GM21390 (cell line): ENCODE data around the gene YEATS4.

Experiments
- ATAC-seq: cut with Tn5 transposase; IDR thresholded peaks from one replicate; pipeline ENCODE4 v1.9.1; 2021; ENCODE audit not compliant: unreplicated experiment

The YEATS4 gene

GRCh38 chr12:69389831-69390230 is 30.3 kb downstream of the YEATS4 start:
- no peak for ATAC-seq

GRCh38 chr12:69392179-69392928 is 32.8 kb downstream of the YEATS4 start:
- ATAC-seq, result peak; percentile 85

GRCh38 chr12:69396041-69396440 is 36.5 kb downstream of the YEATS4 start:
- ATAC-seq, result no peak

- ATAC-seq, result no peak
Measured at GRCh38 chr12:69396963-69397362, 37.4 kb downstream of the YEATS4 start.

- no peak for ATAC-seq
Measured at GRCh38 chr12:69397978-69398377, 38.4 kb downstream of the YEATS4 start.

- no peak for ATAC-seq
Measured at GRCh38 chr12:69401940-69402339, 42.4 kb downstream of the YEATS4 start.

GRCh38 chr12:69404851-69405565 is 45.5 kb downstream of the YEATS4 start:
- no peak for ATAC-seq

- no peak for ATAC-seq
Measured at GRCh38 chr12:69405566-69405865, 46.0 kb downstream of the YEATS4 start.

GRCh38 chr12:69406217-69406616 is 46.7 kb downstream of the YEATS4 start:
- ATAC-seq, result no peak

GRCh38 chr12:69410571-69410970 is 51.0 kb downstream of the YEATS4 start:
- ATAC-seq, result no peak

- ATAC-seq, result no peak
Measured at GRCh38 chr12:69412655-69413054, 53.1 kb downstream of the YEATS4 start.

GRCh38 chr12:69415471-69416275 is 56.1 kb downstream of the YEATS4 start:
- no peak for ATAC-seq

GRCh38 chr12:69417231-69417630 is 57.7 kb downstream of the YEATS4 start:
- ATAC-seq, result no peak

GRCh38 chr12:69417741-69418167 is 58.2 kb downstream of the YEATS4 start:
- ATAC-seq, result no peak

GRCh38 chr12:69419701-69420100 is 60.2 kb downstream of the YEATS4 start:
- no peak for ATAC-seq

- ATAC-seq, result no peak
Measured at GRCh38 chr12:69421548-69421947, 62.0 kb downstream of the YEATS4 start.

- ATAC-seq, result no peak
Measured at GRCh38 chr12:69423037-69423905, 63.7 kb downstream of the YEATS4 start.

- ATAC-seq, result no peak
Measured at GRCh38 chr12:69425417-69425816, 65.9 kb downstream of the YEATS4 start.

GRCh38 chr12:69428351-69429073 is 69.0 kb downstream of the YEATS4 start:
- no peak for ATAC-seq

- ATAC-seq, result no peak
Measured at GRCh38 chr12:69430942-69431590, 71.5 kb downstream of the YEATS4 start.
